GM19239 (cell line): ENCODE measurements around the gene KIAA1217.
"Not testable (repeated sequence)": the region's sequence is repeated elsewhere in the genome, so short reads cannot be mapped to it uniquely, and the experiment has no call there.

ENCODE experiments used
- DNase-seq: peaks from one replicate; pipeline ENCODE4 v3.0.0; 2011; ENCODE audit warnings: low spot score; ENCODE audit not compliant: insufficient read length
- FAIRE-seq: peaks from 2 replicates; lab custom pipeline; 2011; peaks lifted over from hg19 to GRCh38; lab: Jason Lieb, UNC

KIAA1217 gene

GRCh38 chr10:24479806-24480205 is 270.9 kb downstream of the KIAA1217 start:
- no peak for DNase-seq
- FAIRE-seq, result no peak

GRCh38 chr10:24480447-24480846 is 271.5 kb downstream of the KIAA1217 start:
- FAIRE-seq (no peak), DNase-seq (no peak)

GRCh38 chr10:24481241-24481640 is 272.3 kb downstream of the KIAA1217 start:
- FAIRE-seq, result no peak
- no peak for DNase-seq

- not testable (repeated sequence) for FAIRE-seq, DNase-seq
Observed at GRCh38 chr10:24482713-24483112, 273.8 kb downstream of the KIAA1217 start.

GRCh38 chr10:24483701-24484100 is 274.8 kb downstream of the KIAA1217 start:
- DNase-seq (peak; percentile 5), FAIRE-seq (no peak)

- FAIRE-seq (no peak), DNase-seq (no peak)
Observed at GRCh38 chr10:24484771-24485170, 275.8 kb downstream of the KIAA1217 start.

- FAIRE-seq (no peak), DNase-seq (no peak)
Observed at GRCh38 chr10:24485304-24485703, 276.4 kb downstream of the KIAA1217 start.

GRCh38 chr10:24488631-24489030 is 279.7 kb downstream of the KIAA1217 start:
- FAIRE-seq (no peak), DNase-seq (no peak)

GRCh38 chr10:24493165-24493564 is 284.2 kb downstream of the KIAA1217 start:
- FAIRE-seq (no peak), DNase-seq (no peak)

- DNase-seq, result no peak
- FAIRE-seq, result no peak
Observed at GRCh38 chr10:24494236-24494635, 285.3 kb downstream of the KIAA1217 start.

GRCh38 chr10:24494777-24495176 is 285.8 kb downstream of the KIAA1217 start:
- no peak for FAIRE-seq
- no peak for DNase-seq

- DNase-seq, result no peak
- no peak for FAIRE-seq
Observed at GRCh38 chr10:24495666-24496460, 286.9 kb downstream of the KIAA1217 start.

- no peak for DNase-seq
- no peak for FAIRE-seq
Observed at GRCh38 chr10:24496906-24497305, 288.0 kb downstream of the KIAA1217 start.

- DNase-seq, result no peak
- FAIRE-seq, result no peak
Observed at GRCh38 chr10:24501056-24501711, 292.2 kb downstream of the KIAA1217 start.

GRCh38 chr10:24502006-24502405 is 293.1 kb downstream of the KIAA1217 start:
- no peak for FAIRE-seq
- DNase-seq, result no peak

- FAIRE-seq (peak; percentile 39), DNase-seq (no peak)
Observed at GRCh38 chr10:24502801-24503460, 294.0 kb downstream of the KIAA1217 start.

- peak; percentile 30 for DNase-seq
- FAIRE-seq, result peak; percentile 84
Observed at GRCh38 chr10:24503461-24504320, 294.8 kb downstream of the KIAA1217 start.

- DNase-seq (no peak), FAIRE-seq (no peak)
Observed at GRCh38 chr10:24505759-24506158, 296.8 kb downstream of the KIAA1217 start.

- DNase-seq, result no peak
- no peak for FAIRE-seq
Observed at GRCh38 chr10:24513155-24513554, 304.2 kb downstream of the KIAA1217 start.

- no peak for DNase-seq
- no peak for FAIRE-seq
Observed at GRCh38 chr10:24515481-24515880, 306.5 kb downstream of the KIAA1217 start.
